PFSK-1 (cell line): ENCODE measurements around the gene CCDC134.

Source experiments
- FOXP2 ChIP-seq: optimal IDR thresholded peaks from 2 replicates; pipeline ENCODE3; 2011; ENCODE audit warnings: borderline replicate concordance, control low read depth, inconsistent platforms; ENCODE audit not compliant: insufficient read depth; ENCODE audit errors: extremely low read length, extremely low read depth
- POLR2AphosphoS5 ChIP-seq: IDR thresholded peaks from 2 replicates; pipeline ENCODE4 v1.6.1; 2012; ENCODE audit warnings: low read depth, mild to moderate bottlenecking, control low read depth, low read length, moderate library complexity
- SIN3A ChIP-seq: IDR thresholded peaks from 2 replicates; pipeline ENCODE4 v1.6.1; 2012; ENCODE audit warnings: mild to moderate bottlenecking, low read length, moderate library complexity, borderline replicate concordance; ENCODE audit not compliant: insufficient read depth
- TAF1 ChIP-seq: IDR thresholded peaks from 2 replicates; pipeline ENCODE4 v1.6.1; 2012; ENCODE audit warnings: low read length, control low read depth, borderline replicate concordance; ENCODE audit not compliant: insufficient read depth
- TF ChIP-seq, protein P1 (sequence below), 2 experiments: IDR thresholded peaks; 2 replicates each; pipeline versions ENCODE4 v1.6.1 to v1.8.0; 2011 to 2012; ENCODE audit warnings: low read depth in 2 of 2, low read length in 2 of 2, control low read depth in 1 of 2, inconsistent platforms in 1 of 2, mild to moderate bottlenecking in 1 of 2, moderate library complexity in 1 of 2; ENCODE audit not compliant: insufficient read depth in 1 of 2

Gene CCDC134

DNA sequence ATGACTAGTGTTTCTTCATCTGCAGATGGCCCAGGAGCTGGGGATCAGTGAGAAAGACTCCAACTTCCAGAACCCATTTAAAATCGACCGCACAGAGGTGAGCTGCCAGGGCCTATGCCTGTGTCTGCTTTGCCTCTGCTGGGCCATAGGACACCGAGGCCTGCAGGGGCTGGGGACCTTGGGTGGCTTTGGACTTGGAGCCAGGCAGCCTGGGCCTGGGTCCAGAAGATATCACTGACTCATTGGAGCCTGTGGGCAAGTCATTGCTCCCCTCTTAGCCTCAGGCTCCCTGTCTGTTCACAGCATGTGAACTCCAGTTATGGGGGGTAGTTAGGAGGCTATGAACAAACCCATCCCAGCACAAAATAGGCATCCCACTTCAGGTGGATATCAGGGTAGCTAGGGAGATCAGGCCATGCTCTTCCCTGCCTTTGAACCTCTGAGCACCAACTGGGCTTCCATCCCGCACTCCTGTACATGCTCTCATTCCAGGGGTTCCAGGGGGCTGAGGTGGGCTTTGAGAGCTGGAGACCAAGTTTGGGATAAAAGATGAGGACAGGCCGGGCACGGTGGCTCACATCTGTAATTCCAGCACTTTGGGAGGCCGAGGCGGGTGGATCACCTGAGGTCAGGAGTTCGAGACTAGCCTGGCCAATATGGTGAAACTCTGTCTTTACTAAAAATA, 13.4 kb downstream of the CCDC134 start:
- TF ChIP-seq TAF1 = no peak
- TF ChIP-seq SIN3A = no peak
- no peak for TF ChIP-seq FOXP2
- no peak for TF ChIP-seq POLR2AphosphoS5
- TF ChIP-seq, protein P1, sequence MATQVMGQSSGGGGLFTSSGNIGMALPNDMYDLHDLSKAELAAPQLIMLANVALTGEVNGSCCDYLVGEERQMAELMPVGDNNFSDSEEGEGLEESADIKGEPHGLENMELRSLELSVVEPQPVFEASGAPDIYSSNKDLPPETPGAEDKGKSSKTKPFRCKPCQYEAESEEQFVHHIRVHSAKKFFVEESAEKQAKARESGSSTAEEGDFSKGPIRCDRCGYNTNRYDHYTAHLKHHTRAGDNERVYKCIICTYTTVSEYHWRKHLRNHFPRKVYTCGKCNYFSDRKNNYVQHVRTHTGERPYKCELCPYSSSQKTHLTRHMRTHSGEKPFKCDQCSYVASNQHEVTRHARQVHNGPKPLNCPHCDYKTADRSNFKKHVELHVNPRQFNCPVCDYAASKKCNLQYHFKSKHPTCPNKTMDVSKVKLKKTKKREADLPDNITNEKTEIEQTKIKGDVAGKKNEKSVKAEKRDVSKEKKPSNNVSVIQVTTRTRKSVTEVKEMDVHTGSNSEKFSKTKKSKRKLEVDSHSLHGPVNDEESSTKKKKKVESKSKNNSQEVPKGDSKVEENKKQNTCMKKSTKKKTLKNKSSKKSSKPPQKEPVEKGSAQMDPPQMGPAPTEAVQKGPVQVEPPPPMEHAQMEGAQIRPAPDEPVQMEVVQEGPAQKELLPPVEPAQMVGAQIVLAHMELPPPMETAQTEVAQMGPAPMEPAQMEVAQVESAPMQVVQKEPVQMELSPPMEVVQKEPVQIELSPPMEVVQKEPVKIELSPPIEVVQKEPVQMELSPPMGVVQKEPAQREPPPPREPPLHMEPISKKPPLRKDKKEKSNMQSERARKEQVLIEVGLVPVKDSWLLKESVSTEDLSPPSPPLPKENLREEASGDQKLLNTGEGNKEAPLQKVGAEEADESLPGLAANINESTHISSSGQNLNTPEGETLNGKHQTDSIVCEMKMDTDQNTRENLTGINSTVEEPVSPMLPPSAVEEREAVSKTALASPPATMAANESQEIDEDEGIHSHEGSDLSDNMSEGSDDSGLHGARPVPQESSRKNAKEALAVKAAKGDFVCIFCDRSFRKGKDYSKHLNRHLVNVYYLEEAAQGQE (IDR thresholded peaks at IDR 0.05; ENCODE audit: insufficient read depth in 1 of 2, low read depth in 2 of 2, low read length in 2 of 2) = no peak

DNA sequence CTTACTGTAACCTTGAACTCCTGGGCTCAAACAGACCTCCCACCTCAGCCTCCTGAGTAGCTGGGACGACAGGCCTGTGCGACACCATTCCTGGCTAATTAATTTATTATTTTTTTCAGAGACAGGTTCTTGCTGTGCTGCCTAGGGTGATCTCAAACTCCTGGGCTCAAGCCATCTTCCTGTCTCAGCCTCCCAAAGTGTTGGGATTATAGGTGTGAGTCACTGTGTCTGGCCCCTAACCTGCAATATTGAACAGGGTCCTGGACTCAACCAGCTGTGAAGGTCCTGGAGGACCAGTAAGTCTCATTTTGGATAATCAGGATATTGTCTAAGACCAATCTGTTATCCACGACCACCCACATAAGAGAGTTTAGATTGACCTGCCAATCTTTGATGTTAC, 15.2 kb downstream of the CCDC134 start:
- TF ChIP-seq FOXP2 (no peak), POLR2AphosphoS5 (no peak), SIN3A (no peak), TAF1 (no peak)
- TF ChIP-seq, protein P1 (IDR thresholded peaks at IDR 0.05; ENCODE audit: insufficient read depth in 1 of 2, low read depth in 2 of 2, low read length in 2 of 2) = no peak

DNA sequence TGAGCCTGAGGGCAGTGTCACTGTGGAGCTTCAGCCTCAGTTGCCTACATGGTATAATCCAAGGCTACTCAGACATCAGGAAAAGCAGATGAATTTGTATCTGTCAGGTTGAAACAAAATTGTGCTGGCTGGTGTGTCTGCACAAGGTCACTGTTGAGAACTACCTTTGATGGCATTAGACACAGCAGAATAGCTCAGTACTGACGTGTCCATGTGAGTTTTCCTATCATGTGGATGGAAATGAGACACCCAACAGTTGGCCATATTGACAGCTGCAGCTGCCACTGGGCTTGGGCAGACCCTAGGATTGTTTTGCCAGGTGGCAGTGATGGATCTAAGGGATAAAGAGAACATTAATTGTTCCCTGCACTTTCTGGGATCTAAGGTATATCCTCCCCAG, 15.8 kb downstream of the CCDC134 start:
- TF ChIP-seq, protein P1 (IDR thresholded peaks at IDR 0.05; ENCODE audit: insufficient read depth in 1 of 2, low read depth in 2 of 2, low read length in 2 of 2) = no peak
- no peak for TF ChIP-seq FOXP2
- no peak for TF ChIP-seq TAF1
- TF ChIP-seq SIN3A = no peak
- TF ChIP-seq POLR2AphosphoS5 = no peak

DNA sequence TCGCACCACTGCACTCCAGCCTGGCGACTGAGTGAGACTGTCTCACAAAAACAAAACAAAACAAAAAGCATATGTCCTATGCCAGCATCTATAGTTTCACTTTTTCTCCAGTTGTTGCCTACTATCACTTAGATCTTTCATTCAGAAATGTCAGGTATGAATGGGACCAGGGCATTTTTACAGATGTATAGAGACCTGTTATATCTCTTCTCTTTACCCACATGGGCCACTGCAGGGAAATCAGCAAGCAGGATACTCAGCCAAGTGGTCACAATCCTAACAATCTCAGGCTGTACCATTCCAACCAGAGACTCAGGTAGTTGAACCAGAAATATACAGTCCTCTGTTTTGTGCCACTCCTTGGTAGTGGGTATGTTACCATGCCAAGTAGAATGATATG, 16.4 kb downstream of the CCDC134 start:
- TF ChIP-seq TAF1 (no peak), SIN3A (no peak), FOXP2 (no peak), POLR2AphosphoS5 (no peak)
- TF ChIP-seq, protein P1 (IDR thresholded peaks at IDR 0.05; ENCODE audit: insufficient read depth in 1 of 2, low read depth in 2 of 2, low read length in 2 of 2) = no peak
